ENCODE data around the gene SLC38A2.
"Not testable (repeated sequence)": the region's sequence is repeated elsewhere in the genome, so short reads cannot be mapped to it uniquely, and the experiment has no call there.

SLC38A2 gene

DNA sequence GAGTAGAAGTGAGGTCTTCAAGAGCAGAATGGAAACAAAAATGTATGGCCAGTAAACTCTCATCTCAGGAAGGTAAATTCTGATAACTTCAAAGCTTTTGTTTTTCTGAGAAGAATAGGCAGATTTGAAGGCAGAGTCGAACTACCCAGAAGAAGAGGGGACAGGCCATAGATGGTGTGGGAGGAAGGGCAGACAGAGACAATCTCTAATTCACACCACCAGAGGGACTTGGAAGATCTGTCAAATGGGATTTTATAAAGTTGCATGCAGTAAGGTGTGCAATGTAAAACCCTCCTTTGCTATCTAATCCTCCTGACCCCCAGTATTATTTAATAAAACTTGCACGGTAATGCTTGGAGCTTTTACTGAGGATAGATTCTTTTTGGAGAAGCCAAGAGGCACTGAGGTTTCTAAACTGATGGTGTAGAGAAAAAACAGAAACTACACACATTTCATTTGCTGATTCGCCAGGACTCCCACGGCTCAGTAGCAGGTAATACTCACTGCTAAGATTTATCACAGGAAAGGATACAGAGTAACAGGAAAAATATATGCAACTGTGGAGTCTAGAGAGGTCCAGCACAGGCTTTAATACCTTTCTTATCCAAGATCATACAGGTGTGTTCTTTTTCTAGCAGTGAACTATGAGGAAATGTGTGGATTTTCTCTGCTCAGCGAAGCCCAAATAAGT lies 18.3 kb downstream of the SLC38A2 start:
- no peak for DNase-seq (ENCODE audit: low read depth, low spot score)
- Histone ChIP-seq H3K27me3 (ENCODE audit: control insufficient read depth, insufficient read depth, low read length) (0 out of 2 replicates have a peak, but pooled peaks cover 1% of the 10 kb centered on the region), H3K36me3 (ENCODE audit: control insufficient read depth, insufficient read depth, low read length) (no peaks in the 10 kb centered on the region; the same call in 1 of the 2 replicates), H3K27ac (ENCODE audit: low read length) (no peak overlapping the region), H3K9me3 (ENCODE audit: control insufficient read depth, insufficient read depth, low read length) (no peaks in the 10 kb centered on the region), H3K4me1 (ENCODE audit: control insufficient read depth, insufficient read depth, low read length) (peaks cover under 1% of the 10 kb centered on the region; the same call in 1 of the 2 replicates), H3K4me3 (ENCODE audit: low read length) (no peak overlapping the region)
- no CpG with 5 or more reads among the region's 5 CpGs for WGBS (ENCODE audit: insufficient coverage, insufficient read length)

- no CpG with 5 or more reads among the region's 2 CpGs for WGBS (ENCODE audit: insufficient coverage, insufficient read length)
- no peaks in the 10 kb centered on the region for H3K9me3 ChIP-seq (ENCODE audit: control insufficient read depth, insufficient read depth, low read length)
- DNase-seq (ENCODE audit: low read depth, low spot score) = no peak
- peaks cover 2% of the 10 kb centered on the region for H3K4me1 ChIP-seq (ENCODE audit: control insufficient read depth, insufficient read depth, low read length)
- peaks cover 3% of the 10 kb centered on the region; the same call in 1 of the 2 replicates for H3K27me3 ChIP-seq (ENCODE audit: control insufficient read depth, insufficient read depth, low read length)
- no peak overlapping the region for H3K27ac ChIP-seq (ENCODE audit: low read length)
- H3K4me3 ChIP-seq (ENCODE audit: low read length) = no peak overlapping the region
- no peaks in the 10 kb centered on the region for H3K36me3 ChIP-seq (ENCODE audit: control insufficient read depth, insufficient read depth, low read length)
Observed at GRCh38 chr12:46351886-46352650, 20.5 kb downstream of the SLC38A2 start.

GRCh38 chr12:46351138-46351537 lies 21.4 kb downstream of the SLC38A2 start:
- no peak overlapping the region for H3K27ac ChIP-seq (ENCODE audit: low read length)
- no CpG with 5 or more reads among the region's 1 CpG for WGBS (ENCODE audit: insufficient coverage, insufficient read length)
- no peaks in the 10 kb centered on the region for H3K36me3 ChIP-seq (ENCODE audit: control insufficient read depth, insufficient read depth, low read length)
- no peak for DNase-seq (ENCODE audit: low read depth, low spot score)
- no peaks in the 10 kb centered on the region for H3K9me3 ChIP-seq (ENCODE audit: control insufficient read depth, insufficient read depth, low read length)
- no peak overlapping the region for H3K4me3 ChIP-seq (ENCODE audit: low read length)
- peaks cover 3% of the 10 kb centered on the region; the same call in 1 of the 2 replicates for H3K27me3 ChIP-seq (ENCODE audit: control insufficient read depth, insufficient read depth, low read length)
- peaks cover 2% of the 10 kb centered on the region for H3K4me1 ChIP-seq (ENCODE audit: control insufficient read depth, insufficient read depth, low read length)

DNA sequence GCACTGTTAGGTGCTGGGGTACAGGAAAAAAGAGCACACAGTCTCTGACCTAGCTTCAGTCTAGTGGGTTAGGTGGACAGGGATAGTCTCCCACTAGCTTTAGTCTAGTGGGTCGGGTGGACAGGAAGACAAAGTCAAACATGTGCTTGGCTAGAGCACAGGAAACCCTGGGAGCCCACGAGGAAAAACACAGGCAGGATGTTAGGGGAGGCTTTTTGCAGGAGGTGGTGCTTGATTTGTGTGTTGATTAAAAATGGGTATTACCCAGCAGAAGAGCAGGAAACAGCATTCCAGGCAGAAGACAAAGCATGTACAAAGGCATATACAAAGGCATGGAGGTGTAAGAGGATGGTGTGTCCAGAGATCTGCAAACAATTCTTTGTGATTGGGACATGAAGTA lies 23.3 kb downstream of the SLC38A2 start:
- Histone ChIP-seq H3K4me3 (ENCODE audit: low read length) (no peak overlapping the region), H3K9me3 (ENCODE audit: control insufficient read depth, insufficient read depth, low read length) (no peaks in the 10 kb centered on the region), H3K4me1 (ENCODE audit: control insufficient read depth, insufficient read depth, low read length) (peaks cover 2% of the 10 kb centered on the region), H3K36me3 (ENCODE audit: control insufficient read depth, insufficient read depth, low read length) (no peaks in the 10 kb centered on the region), H3K27me3 (ENCODE audit: control insufficient read depth, insufficient read depth, low read length) (peaks cover 2% of the 10 kb centered on the region; the same call in 1 of the 2 replicates), H3K27ac (ENCODE audit: low read length) (no peak overlapping the region)
- DNase-seq (ENCODE audit: low read depth, low spot score) = no peak
- no CpG with 5 or more reads among the region's 2 CpGs for WGBS (ENCODE audit: insufficient coverage, insufficient read length)

- H3K27ac ChIP-seq (ENCODE audit: low read length) = no peak overlapping the region
- DNase-seq (ENCODE audit: low read depth, low spot score) = no peak
- WGBS (ENCODE audit: insufficient coverage, insufficient read length) = no CpG with 5 or more reads among the region's 3 CpGs
Observed at GRCh38 chr12:46343118-46343852, 29.3 kb downstream of the SLC38A2 start.

DNA sequence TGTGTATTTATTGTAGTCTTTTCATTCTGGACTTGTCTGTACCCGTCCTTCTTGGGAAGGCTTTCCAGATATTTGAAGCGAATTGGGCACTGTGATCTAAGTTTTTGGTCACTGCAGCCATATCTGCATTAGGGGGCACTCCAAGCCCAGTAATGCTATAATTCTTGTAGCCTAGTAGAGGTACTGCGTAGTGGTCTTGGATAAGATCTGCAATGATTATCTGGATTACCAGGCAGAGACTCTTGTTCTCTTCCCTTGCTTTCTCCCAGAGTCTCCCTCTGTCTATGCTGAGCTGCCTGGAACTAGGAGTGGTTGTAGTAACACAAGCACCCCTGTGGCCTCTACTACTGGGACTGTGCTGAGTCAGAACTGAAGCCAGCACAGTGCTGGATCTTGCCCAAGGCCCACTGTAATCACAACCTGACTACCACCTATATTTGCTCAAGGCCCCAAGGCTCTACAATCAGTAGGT lies 30.0 kb downstream of the SLC38A2 start:
- H3K27me3 ChIP-seq (ENCODE audit: control insufficient read depth, insufficient read depth, low read length) = no peaks in the 10 kb centered on the region

More at GRCh38 chr12:46343118-46343852, 29.3 kb downstream of the SLC38A2 start:
- Histone ChIP-seq H3K9me3 (ENCODE audit: control insufficient read depth, insufficient read depth, low read length) (no peaks in the 10 kb centered on the region), H3K36me3 (ENCODE audit: control insufficient read depth, insufficient read depth, low read length) (no peaks in the 10 kb centered on the region), H3K4me3 (ENCODE audit: low read length) (no peak overlapping the region), H3K4me1 (ENCODE audit: control insufficient read depth, insufficient read depth, low read length) (no peaks in the 10 kb centered on the region), H3K27me3 (ENCODE audit: control insufficient read depth, insufficient read depth, low read length) (no peaks in the 10 kb centered on the region)

DNA sequence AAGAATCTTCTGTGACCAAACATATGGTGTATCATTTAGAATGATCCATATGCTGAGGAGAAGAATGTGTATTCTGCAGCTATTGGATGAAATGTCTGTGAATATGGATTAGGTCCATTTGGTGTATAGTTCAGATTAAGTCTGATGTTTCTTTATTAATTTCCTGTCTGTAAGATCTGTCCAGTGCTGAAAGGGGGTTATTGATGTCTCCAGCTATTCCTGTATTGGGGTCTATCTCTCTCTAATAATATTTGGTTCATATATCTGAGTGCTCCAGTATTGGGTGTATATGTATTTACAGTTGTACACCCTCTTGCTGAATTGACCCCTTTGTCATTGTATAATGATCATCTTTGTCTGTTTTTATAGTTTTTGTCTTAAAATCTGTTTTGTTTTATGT lies 33.5 kb downstream of the SLC38A2 start:
- H3K4me3 ChIP-seq (ENCODE audit: low read length) = no peak overlapping the region
- no peaks in the 10 kb centered on the region for H3K27me3 ChIP-seq (ENCODE audit: control insufficient read depth, insufficient read depth, low read length)
- no peak for DNase-seq (ENCODE audit: low read depth, low spot score)
- no peaks in the 10 kb centered on the region for H3K9me3 ChIP-seq (ENCODE audit: control insufficient read depth, insufficient read depth, low read length)
- H3K36me3 ChIP-seq (ENCODE audit: control insufficient read depth, insufficient read depth, low read length) = no peaks in the 10 kb centered on the region
- H3K27ac ChIP-seq (ENCODE audit: low read length) = no peak overlapping the region
- H3K4me1 ChIP-seq (ENCODE audit: control insufficient read depth, insufficient read depth, low read length) = no peaks in the 10 kb centered on the region

More for the DNA sequence above, 30.0 kb downstream of the SLC38A2 start:
- H3K4me3 ChIP-seq (ENCODE audit: low read length) = no peak overlapping the region
- H3K4me1 ChIP-seq (ENCODE audit: control insufficient read depth, insufficient read depth, low read length) = no peaks in the 10 kb centered on the region
- no peaks in the 10 kb centered on the region for H3K9me3 ChIP-seq (ENCODE audit: control insufficient read depth, insufficient read depth, low read length)
- no peak overlapping the region for H3K27ac ChIP-seq (ENCODE audit: low read length)
- no CpG with 5 or more reads among the region's 3 CpGs for WGBS (ENCODE audit: insufficient coverage, insufficient read length)
- H3K36me3 ChIP-seq (ENCODE audit: control insufficient read depth, insufficient read depth, low read length) = no peaks in the 10 kb centered on the region
- no peak for DNase-seq (ENCODE audit: low read depth, low spot score)

DNA sequence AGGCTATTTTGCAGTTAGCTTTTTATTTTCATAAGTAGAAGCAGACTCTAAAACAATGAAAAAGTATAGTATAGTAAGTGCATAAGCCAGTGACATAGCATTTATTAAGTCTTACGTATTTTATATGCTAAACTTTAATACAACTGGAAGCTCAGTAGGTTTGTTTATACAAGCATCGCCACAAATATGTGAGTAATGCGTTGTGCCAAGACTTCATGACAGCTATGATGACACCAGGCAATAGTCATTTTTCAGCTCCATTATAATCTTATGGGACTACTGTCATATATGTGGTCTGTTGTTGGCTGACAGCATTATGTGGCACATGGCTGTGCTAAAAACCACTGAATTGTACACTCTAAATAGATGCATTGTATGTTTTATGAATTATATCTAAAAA lies 40.3 kb downstream of the SLC38A2 start:
- no peaks in the 10 kb centered on the region for H3K27me3 ChIP-seq (ENCODE audit: control insufficient read depth, insufficient read depth, low read length)
- H3K4me3 ChIP-seq (ENCODE audit: low read length) = no peak overlapping the region
- H3K4me1 ChIP-seq (ENCODE audit: control insufficient read depth, insufficient read depth, low read length) = no peaks in the 10 kb centered on the region
- H3K27ac ChIP-seq (ENCODE audit: low read length) = no peak overlapping the region
- no peaks in the 10 kb centered on the region; the same call in 1 of the 2 replicates for H3K9me3 ChIP-seq (ENCODE audit: control insufficient read depth, insufficient read depth, low read length)
- no CpG with 5 or more reads among the region's 3 CpGs for WGBS (ENCODE audit: insufficient coverage, insufficient read length)
- no peaks in the 10 kb centered on the region for H3K36me3 ChIP-seq (ENCODE audit: control insufficient read depth, insufficient read depth, low read length)
- DNase-seq (ENCODE audit: low read depth, low spot score) = no peak

DNA sequence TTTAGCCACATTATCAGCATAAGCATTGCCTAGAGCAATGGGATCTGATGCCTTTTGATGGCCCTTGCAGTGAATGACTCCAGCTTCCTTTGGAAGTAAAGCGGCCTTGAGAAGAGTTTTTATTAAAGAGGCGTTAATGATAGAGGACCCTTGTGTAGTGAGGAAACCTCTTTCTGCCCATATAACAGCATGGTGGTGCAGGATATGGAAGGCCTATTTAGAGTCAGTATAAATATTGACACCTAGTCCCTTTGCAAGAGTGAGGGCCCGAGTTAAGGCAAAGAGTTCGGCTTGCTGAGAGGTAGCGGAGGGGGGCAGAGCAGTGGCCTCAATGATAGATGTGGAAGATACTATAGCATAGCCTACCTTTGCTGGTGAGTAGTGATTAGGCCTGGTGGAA lies 47.5 kb downstream of the SLC38A2 start:
- DNase-seq (ENCODE audit: low read depth, low spot score); H3K4me3 ChIP-seq (ENCODE audit: low read length); H3K27ac ChIP-seq (ENCODE audit: low read length); H3K36me3 ChIP-seq (ENCODE audit: control insufficient read depth, insufficient read depth, low read length); H3K4me1 ChIP-seq (ENCODE audit: control insufficient read depth, insufficient read depth, low read length); H3K27me3 ChIP-seq (ENCODE audit: control insufficient read depth, insufficient read depth, low read length); H3K9me3 ChIP-seq (ENCODE audit: control insufficient read depth, insufficient read depth, low read length): not testable (repeated sequence)
- no CpG with 5 or more reads among the region's 5 CpGs for WGBS (ENCODE audit: insufficient coverage, insufficient read length)

GRCh38 chr12:46320731-46321130 lies 51.8 kb downstream of the SLC38A2 start:
- H3K27ac ChIP-seq (ENCODE audit: low read length) = no peak overlapping the region
- H3K27me3 ChIP-seq (ENCODE audit: control insufficient read depth, insufficient read depth, low read length) = no peaks in the 10 kb centered on the region
- DNase-seq (ENCODE audit: low read depth, low spot score) = no peak
- no CpG with 5 or more reads among the region's 1 CpG for WGBS (ENCODE audit: insufficient coverage, insufficient read length)
- no peaks in the 10 kb centered on the region; the same call in 1 of the 2 replicates for H3K9me3 ChIP-seq (ENCODE audit: control insufficient read depth, insufficient read depth, low read length)
- H3K4me3 ChIP-seq (ENCODE audit: low read length) = no peak overlapping the region
- H3K36me3 ChIP-seq (ENCODE audit: control insufficient read depth, insufficient read depth, low read length) = no peaks in the 10 kb centered on the region
- H3K4me1 ChIP-seq (ENCODE audit: control insufficient read depth, insufficient read depth, low read length) = no peaks in the 10 kb centered on the region

All from iPS DF 6.9 (cell line).